ENCODE results near the gene MOCS3. TPM values are rescaled to one million over a fixed set of nuclear protein-coding genes. Genes with fewer than 3 reads are reported as not detected.
A peak's percentile ranks its signal among the peaks of the same experiment; 100 is the strongest.

The MOCS3 gene
- total and polyA plus RNA-seq, 2 of the 13 experiments (the other 11 are each of a cell fraction or from before 2014, with no cell fraction given) = 3.7 to 8.4 TPM

GRCh38 chr20:50929299-50930138 is 29.1 kb upstream of the MOCS3 start (continued):
- TF ChIP-seq EZH2 (conservative IDR thresholded peaks at IDR 0.05; ENCODE audit: low read depth, low read length) = no peak
- TF ChIP-seq AHR (CRISPR knock-in tag; IDR thresholded peaks at IDR 0.05) = peak; percentile 97
- 0 out of 2 replicates have a peak, but pooled peaks have one; percentile 77 for TF ChIP-seq ZFP37 (CRISPR knock-in tag; IDR thresholded peaks at IDR 0.05; ENCODE audit: borderline replicate concordance)
- no peak for TF ChIP-seq NFAT5 (CRISPR knock-in tag; IDR thresholded peaks at IDR 0.05)
- TF ChIP-seq ZNF639 (CRISPR knock-in tag; conservative IDR thresholded peaks at IDR 0.05) = no peak; the same call in 1 of the 2 replicates
- peak; percentile 89; the same call in 1 of the 2 replicates for TF ChIP-seq ZNF224 (CRISPR knock-in tag; IDR thresholded peaks at IDR 0.05)
- TF ChIP-seq NFYB (CRISPR knock-in tag; IDR thresholded peaks at IDR 0.05) = no peak
- peak; percentile 100 for TF ChIP-seq XRCC5 (optimal IDR thresholded peaks at IDR 0.05; ENCODE audit: low read length)
- peak; percentile 89 for TF ChIP-seq KDM4B (CRISPR knock-in tag; IDR thresholded peaks at IDR 0.05)
- TF ChIP-seq U2AF1 (optimal IDR thresholded peaks at IDR 0.05; ENCODE audit: low read depth, low read length) = no peak
- no peak for TF ChIP-seq JUND (CRISPR knock-in tag; IDR thresholded peaks at IDR 0.05)
- peak; percentile 96 for TF ChIP-seq TOE1 (CRISPR knock-in tag; IDR thresholded peaks at IDR 0.05)
- no peak for TF ChIP-seq FIP1L1 (IDR thresholded peaks at IDR 0.05; ENCODE audit: borderline replicate concordance, insufficient read depth, low read depth, low read length)
- TF ChIP-seq ZNF580 (CRISPR knock-in tag; IDR thresholded peaks at IDR 0.05; ENCODE audit: borderline replicate concordance, low read depth) = peak; percentile 99
- TF ChIP-seq RERE (CRISPR knock-in tag; IDR thresholded peaks at IDR 0.05; ENCODE audit: low read depth) = peak; percentile 60; the same call in 1 of the 2 replicates
- TF ChIP-seq ZNF607 (CRISPR knock-in tag; IDR thresholded peaks at IDR 0.05; ENCODE audit: borderline replicate concordance) = peak; percentile 94; the same call in 1 of the 2 replicates
- no peak for TF ChIP-seq MAFG (CRISPR knock-in tag; IDR thresholded peaks at IDR 0.05)

Data from HepG2 (cell line).